HL-60 (cell line): Measurements from ENCODE around the gene CSF1.
A peak's percentile ranks its signal among the peaks of the same experiment; 100 is the strongest.

ENCODE experiments used
- DNase-seq, 2 experiments: peaks; one replicate each; pipeline ENCODE4 v3.0.0-alpha.2; 2010 to 2020; ENCODE audit warnings: low read depth in 1 of 2, low spot score in 1 of 2
- H3K27ac ChIP-seq: fragments of 250-450 bp; sonication (Bioruptor Pico); replicated peaks from 2 replicates; pipeline ENCODE4 v1.5.1; 2020; ENCODE audit warnings: mild to moderate bottlenecking, moderate library complexity
- H3K27me3 ChIP-seq: fragments of 250-450 bp; sonication (Bioruptor Pico); 2 replicates; pipeline ENCODE4 v1.5.1; 2021; ENCODE audit warnings: mild to moderate bottlenecking, moderate library complexity; ENCODE audit not compliant: insufficient read depth, poor library complexity, severe bottlenecking
- H3K4me3 ChIP-seq: replicated peaks from 2 replicates; pipeline ENCODE4 v1.5.1; 2011; ENCODE audit warnings: mild to moderate bottlenecking, control low read depth, low read length; ENCODE audit not compliant: insufficient read depth
- CTCF ChIP-seq: IDR thresholded peaks from one replicate; pipeline ENCODE4 v1.5.1; 2011; ENCODE audit warnings: low read length, control low read depth, inconsistent platforms; ENCODE audit not compliant: insufficient read depth
- GABPA ChIP-seq: IDR thresholded peaks from 2 replicates; pipeline ENCODE4 v1.6.1; 2012; ENCODE audit warnings: low read depth
- POLR2AphosphoS5 ChIP-seq: IDR thresholded peaks from 2 replicates; pipeline ENCODE4 v1.6.1; 2012; ENCODE audit warnings: low read depth
- REST ChIP-seq: IDR thresholded peaks from 2 replicates; pipeline ENCODE4 v1.6.1; 2012; ENCODE audit warnings: low read depth; ENCODE audit not compliant: insufficient replicate concordance
- SPI1 ChIP-seq: IDR thresholded peaks from 2 replicates; pipeline ENCODE4 v1.6.1; 2012; ENCODE audit warnings: low read depth, mild to moderate bottlenecking, borderline replicate concordance

CSF1 gene

GRCh38 chr1:109910963-109911798, 532 bp downstream of the CSF1 start:
- no peak for DNase-seq
- Histone ChIP-seq H3K27me3 (peaks cover 25% of the 10 kb centered on the region), H3K27ac (no peak overlapping the region), H3K4me3 (peak overlapping the region; percentile 52)
- TF ChIP-seq CTCF: no peak
- TF ChIP-seq SPI1: no peak
- no peak for TF ChIP-seq POLR2AphosphoS5
- no peak for TF ChIP-seq GABPA
- no peak for TF ChIP-seq REST

- Histone ChIP-seq H3K27me3 (peaks cover 25% of the 10 kb centered on the region), H3K27ac (no peak overlapping the region), H3K4me3 (no peak overlapping the region)
- no peak for TF ChIP-seq POLR2AphosphoS5
- no peak for TF ChIP-seq CTCF
- TF ChIP-seq SPI1: no peak
- no peak for TF ChIP-seq GABPA
- no peak for DNase-seq
Measured at GRCh38 chr1:109912214-109912861, 1.7 kb downstream of the CSF1 start.

- Histone ChIP-seq H3K4me3 (no peak overlapping the region), H3K27me3 (peaks cover 25% of the 10 kb centered on the region), H3K27ac (no peak overlapping the region)
- DNase-seq: no peak
- TF ChIP-seq GABPA: no peak
- TF ChIP-seq SPI1: no peak
- TF ChIP-seq CTCF: no peak
- no peak for TF ChIP-seq POLR2AphosphoS5
- no peak for TF ChIP-seq REST
Measured at GRCh38 chr1:109912873-109913272, 2.2 kb downstream of the CSF1 start.
